ENCODE results near the gene RASAL2.
"Not testable (repeated sequence)": the region's sequence is repeated elsewhere in the genome, so short reads cannot be mapped to it uniquely, and the experiment has no call there.

The RASAL2 gene

GRCh38 chr1:178072326-178072725 lies 21.6 kb upstream of the RASAL2 start:
- DNase-seq = no peak

GRCh38 chr1:178075333-178075732 lies 18.6 kb upstream of the RASAL2 start:
- no peak for DNase-seq

- DNase-seq = no peak
Measured at GRCh38 chr1:178076607-178077006, 17.3 kb upstream of the RASAL2 start.

GRCh38 chr1:178077917-178078316 lies 16.0 kb upstream of the RASAL2 start:
- DNase-seq = no peak

GRCh38 chr1:178086294-178086693 lies 7.6 kb upstream of the RASAL2 start:
- no peak for DNase-seq

- DNase-seq = no peak
Measured at GRCh38 chr1:178086766-178087165, 7.1 kb upstream of the RASAL2 start.

- DNase-seq = no peak
Measured at GRCh38 chr1:178088651-178089050, 5.3 kb upstream of the RASAL2 start.

- not testable (repeated sequence) for DNase-seq
Measured at GRCh38 chr1:178091454-178091853, 2.5 kb upstream of the RASAL2 start.

GRCh38 chr1:178091986-178092745 lies 1.7 kb upstream of the RASAL2 start:
- DNase-seq = no peak

GRCh38 chr1:178092878-178093493 lies 918 bp upstream of the RASAL2 start:
- DNase-seq = no peak

- peak; percentile 62 for DNase-seq
Measured at GRCh38 chr1:178093494-178093950, 382 bp upstream of the RASAL2 start.

- DNase-seq = no peak
Measured at GRCh38 chr1:178094739-178095645, 1.1 kb downstream of the RASAL2 start.

- no peak for DNase-seq
Measured at GRCh38 chr1:178096421-178096820, 2.5 kb downstream of the RASAL2 start.

GRCh38 chr1:178098262-178098661 lies 4.4 kb downstream of the RASAL2 start:
- DNase-seq = no peak

- no peak for DNase-seq
Measured at GRCh38 chr1:178101266-178101630, 7.3 kb downstream of the RASAL2 start.

- no peak for DNase-seq
Measured at GRCh38 chr1:178101654-178102053, 7.8 kb downstream of the RASAL2 start.

- DNase-seq = no peak
Measured at GRCh38 chr1:178102218-178102617, 8.3 kb downstream of the RASAL2 start.

GRCh38 chr1:178107823-178108222 lies 13.9 kb downstream of the RASAL2 start:
- no peak for DNase-seq

- DNase-seq = no peak
Measured at GRCh38 chr1:178109348-178110143, 15.6 kb downstream of the RASAL2 start.

- no peak for DNase-seq
Measured at GRCh38 chr1:178115260-178115659, 21.4 kb downstream of the RASAL2 start.

GRCh38 chr1:178118524-178118923 lies 24.6 kb downstream of the RASAL2 start:
- DNase-seq = no peak

GRCh38 chr1:178119628-178120027 lies 25.7 kb downstream of the RASAL2 start:
- no peak for DNase-seq

GRCh38 chr1:178120088-178120487 lies 26.2 kb downstream of the RASAL2 start:
- no peak for DNase-seq

Measured in activated CD4-positive, alpha-beta T cell treated with anti-CD3 and anti-CD28 coated beads, Interleukin-10, Interleukin-2, amounts not matched to agents 100 ng/mL and 50 ng/mL, durations not matched to agents 16 hours and 8 hours (primary cell).